Endothelial cell of umbilical vein (primary cell): ENCODE results near the gene SLC16A5. TPM values are rescaled to one million over a fixed set of nuclear protein-coding genes. Genes with fewer than 3 reads are reported as not detected.

Experiments
- BruUV-seq: library from RNA; stranded (reverse); fragments of 400-500 nt; replicated peaks from 2 replicates; lab custom pipeline; 2021; lab: Mats Ljungman, UMichigan
- CTCF ChIA-PET: fragments of 300-600, 350-600 bp; sonication (Branson Sonifier 250); formaldehyde crosslinking; loops from one replicate; lab custom pipeline; 2021; ENCODE audit warnings: antibody characterized with exemption, inconsistent platforms; lab: Charles Lee
- POLR2A ChIA-PET: fragments of 300-600, 350-600 bp; sonication (Branson Sonifier 250); formaldehyde crosslinking; loops from one replicate; lab custom pipeline; 2021; ENCODE audit warnings: antibody characterized with exemption, inconsistent platforms; lab: Charles Lee
- DNase-seq: peaks from one replicate; pipeline ENCODE4 v3.0.0-alpha.2; 2011; ENCODE audit warnings: low read depth, low spot score
- FAIRE-seq: peaks from 2 replicates; lab custom pipeline; 2011; peaks lifted over from hg19 to GRCh38; lab: Jason Lieb, UNC
- H2AFZ ChIP-seq: 2 replicates; pipeline ENCODE4 v1.6.0; 2012; ENCODE audit warnings: low read depth, low read length, control low read depth, inconsistent platforms
- H3K27ac ChIP-seq: 2 replicates; pipeline ENCODE4 v1.5.1; 2011; ENCODE audit warnings: low read depth, mild to moderate bottlenecking, control low read depth, low read length, moderate library complexity; ENCODE audit not compliant: insufficient read depth
- H3K27me3 ChIP-seq, 2 experiments: 2 replicates each; pipeline versions ENCODE4 v1.6.0 to v1.6.1; 2011; ENCODE audit warnings: low read length in 2 of 2, mixed read lengths in 1 of 2; ENCODE audit not compliant: control insufficient read depth in 2 of 2, insufficient read depth in 2 of 2
- H3K36me3 ChIP-seq, 2 experiments: 2 replicates in 1 of 2; 3 replicates in 1 of 2; pipeline ENCODE4 v1.5.1; 2011; ENCODE audit warnings: low read length in 2 of 2, mild to moderate bottlenecking in 1 of 2, moderate library complexity in 1 of 2; ENCODE audit not compliant: control insufficient read depth in 2 of 2, insufficient read depth in 2 of 2; ENCODE audit errors: extremely low read depth in 1 of 2
- H3K4me1 ChIP-seq: 3 replicates; pipeline ENCODE4 v1.5.1; 2011; ENCODE audit warnings: mild to moderate bottlenecking, low read length; ENCODE audit not compliant: control insufficient read depth, insufficient read depth; ENCODE audit errors: extremely low read depth
- H3K4me2 ChIP-seq: 2 replicates; pipeline ENCODE4 v1.6.1; 2011; ENCODE audit warnings: low read length, control low read depth, mixed read lengths; ENCODE audit not compliant: insufficient read depth
- H3K4me3 ChIP-seq, 3 experiments: fragments of 200-600 bp in 1 of 3; sonication (generic), shearing (Covaris generic) in 1 of 3; replicated peaks in 1 of 3; 2 replicates each; pipeline ENCODE4 v1.5.1; 2011 to 2016; ENCODE audit warnings: control low read depth in 3 of 3, low read length in 3 of 3, mild to moderate bottlenecking in 2 of 3, inconsistent platforms in 1 of 3, low read depth in 1 of 3, moderate library complexity in 1 of 3; ENCODE audit not compliant: insufficient read depth in 1 of 3
- H3K79me2 ChIP-seq: 2 replicates; pipeline ENCODE4 v1.6.0; 2012; ENCODE audit warnings: low read length, inconsistent platforms; ENCODE audit not compliant: control insufficient read depth, insufficient read depth
- H3K9ac ChIP-seq: replicated peaks from 2 replicates; pipeline ENCODE3; 2011; ENCODE audit warnings: low read length, control low read depth; ENCODE audit not compliant: insufficient read depth; ENCODE audit errors: extremely low read depth
- H3K9me1 ChIP-seq: replicated peaks from 3 replicates; pipeline ENCODE4 v1.6.0; 2011; ENCODE audit warnings: mild to moderate bottlenecking, low read length; ENCODE audit not compliant: control insufficient read depth, insufficient read depth; ENCODE audit errors: extremely low read depth
- H3K9me3 ChIP-seq: replicated peaks from 2 replicates; pipeline ENCODE4 v1.5.1; 2012; ENCODE audit warnings: low read length, inconsistent platforms; ENCODE audit not compliant: control insufficient read depth, insufficient read depth
- H4K20me1 ChIP-seq: replicated peaks from 2 replicates; pipeline ENCODE3; 2011; ENCODE audit warnings: mild to moderate bottlenecking, low read length; ENCODE audit not compliant: control insufficient read depth, insufficient read depth; ENCODE audit errors: extremely low read depth
- CTCF ChIP-seq, 2 donors: IDR thresholded peaks; 1 replicate in 1 of 2; 2 replicates in 1 of 2; pipeline ENCODE4 v1.5.1; 2011; ENCODE audit warnings: low read length in 2 of 2, mild to moderate bottlenecking in 2 of 2, moderate library complexity in 2 of 2, control low read depth in 1 of 2, inconsistent platforms in 1 of 2, low read depth in 1 of 2; ENCODE audit not compliant: insufficient read depth in 1 of 2; ENCODE audit errors: extremely low read depth in 1 of 2
- FOS ChIP-seq: IDR thresholded peaks from 2 replicates; pipeline ENCODE4 v1.6.1; 2011; ENCODE audit warnings: mild to moderate bottlenecking, low read length, moderate library complexity, borderline replicate concordance; ENCODE audit not compliant: insufficient read depth
- GATA2 ChIP-seq: IDR thresholded peaks from 2 replicates; pipeline ENCODE4 v1.7.0; 2011; ENCODE audit warnings: low read depth, mild to moderate bottlenecking, moderate library complexity, mixed read lengths, low read length; ENCODE audit not compliant: insufficient read length, insufficient read depth
- MYC ChIP-seq: IDR thresholded peaks from one replicate; pipeline ENCODE4 v1.6.1; 2011; ENCODE audit warnings: mild to moderate bottlenecking, low read depth, low read length
- POLR2A ChIP-seq: IDR thresholded peaks from 2 replicates; pipeline ENCODE4 v1.6.1; 2012; ENCODE audit warnings: low read depth, mild to moderate bottlenecking, control low read depth, low read length
- POLR2AphosphoS5 ChIP-seq: IDR thresholded peaks from 2 replicates; pipeline ENCODE4 v1.6.1; 2012; ENCODE audit warnings: low read depth, mild to moderate bottlenecking, control low read depth, low read length, moderate library complexity; ENCODE audit not compliant: insufficient read depth
- dilution Hi-C: fragments of 300-500 bp; cut with MboI; formaldehyde crosslinking; loops from one replicate; pipeline ENCODE4 v1.15.0; 2019; ENCODE audit warnings: low sequenced_read_pairs; ENCODE audit not compliant: extremely low pct_ligation_motif_present
- intact Hi-C: fragments of 100-400 bp; cut with micrococcal nuclease; formaldehyde crosslinking; loops from one replicate; pipeline ENCODE4 v1.10.0; 2022
- polyA plus RNA-seq, 4 experiments: library from polyadenylated mRNA; depleted of rRNA in 3 of 4; stranded (reverse) in 3 of 4; unstranded in 1 of 4; fragments of >200 nt; gene quantifications; 2 replicates each; pipeline versions ENCODE4 v1.2.1 to v1.2.3, GENCODE V29; 2011 to 2012; ENCODE audit warnings: missing spikeins in 1 of 4
- total RNA-seq: library from RNA; stranded (reverse); gene quantifications from 2 replicates; pipeline ENCODE4 v1.2.3, GENCODE V29; 2021

The SLC16A5 gene
- total and polyA plus RNA-seq, 2 donors (not counting 3 experiments of a cell fraction or from before 2014, with no cell fraction given) = 16.4 to 23.3 TPM

- DNase-seq (peak; percentile 60), FAIRE-seq (peak; percentile 87)
- Histone ChIP-seq H4K20me1 (no peaks in the 10 kb centered on the region), H3K36me3 (no peaks in the 10 kb centered on the region), H3K79me2 (no peaks in the 10 kb centered on the region), H3K27me3 (no peaks in the 10 kb centered on the region), H3K4me3 (no peak overlapping the region), H3K9ac (no peak overlapping the region), H3K9me3 (no peaks in the 10 kb centered on the region), H3K4me2 (no peak overlapping the region), H3K4me1 (peaks cover 29% of the 10 kb centered on the region), H3K9me1 (no peaks in the 10 kb centered on the region), H3K27ac (no peak overlapping the region), H2AFZ (no peak overlapping the region)
- ChIA-PET CTCF (interaction anchor here (1.0 to 4.4 kb wide), 7 partner anchors 11 to 29 kb away, joined by 3 to 19 read pairs (median 5); partner anchors contain the start of gene ARMC7), POLR2A (no interaction called here)
- no TSS peak for BruUV-seq
- dilution Hi-C loops = no loop called here
- peak; percentile 48 for TF ChIP-seq POLR2AphosphoS5
- TF ChIP-seq MYC = no peak
- TF ChIP-seq FOS = no peak
- TF ChIP-seq GATA2 = no peak
- TF ChIP-seq CTCF (IDR thresholded peaks at IDR 0.05; ENCODE audit: extremely low read depth in 1 of 2, insufficient read depth in 1 of 2, low read depth in 1 of 2, low read length in 2 of 2) = peak in 1 of 2 donors; percentile 5
- peak; percentile 29 for TF ChIP-seq POLR2A
- intact Hi-C loops = no loop called here
These were observed 3.6 kb upstream of the SLC16A5 start for GRCh38 chr17:75084039-75084660.
